HS-5 (cell line): ENCODE measurements around the gene KYNU.

Source experiments
- DNase-seq: peaks from one replicate; pipeline ENCODE4 v3.0.0-alpha.2; 2012; ENCODE audit warnings: low read depth

Gene KYNU

GRCh38 chr2:142966284-142966683 lies 88.8 kb downstream of the KYNU start:
- DNase-seq: no peak

GRCh38 chr2:142967060-142967459 lies 89.6 kb downstream of the KYNU start:
- DNase-seq: no peak

DNA sequence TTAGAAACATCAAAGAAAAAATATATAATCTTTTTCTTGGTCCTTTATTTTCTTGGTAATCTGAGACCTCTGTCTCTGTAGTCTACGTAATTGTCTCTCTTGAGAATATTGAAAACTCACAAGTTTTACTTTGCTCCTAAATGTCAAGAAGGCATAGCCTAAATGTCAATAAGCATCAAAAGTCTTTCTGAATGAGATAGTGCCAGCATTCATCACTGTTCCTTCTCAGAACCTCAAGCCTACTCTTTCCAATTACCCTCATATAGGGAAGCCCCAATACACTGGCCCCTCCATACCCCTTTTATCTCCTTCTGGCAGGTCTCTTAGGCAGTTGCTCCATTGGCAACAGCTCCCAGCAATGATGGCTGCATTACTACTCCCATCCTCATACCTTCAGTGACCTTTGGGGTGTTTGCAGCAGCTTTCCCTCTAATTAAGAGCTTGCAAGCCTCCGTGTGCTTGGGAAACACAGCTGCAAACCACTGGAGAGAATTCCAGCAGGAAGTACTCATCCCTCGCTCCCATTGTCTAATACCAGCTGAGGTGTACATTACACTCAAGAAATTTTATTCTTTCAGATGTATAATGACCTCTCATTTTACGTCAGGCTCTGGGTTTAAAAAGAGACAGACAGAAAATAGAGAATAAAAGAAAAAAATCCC lies 95.8 kb downstream of the KYNU start:
- no peak for DNase-seq

- DNase-seq: no peak
These were observed 96.4 kb downstream of the KYNU start for GRCh38 chr2:142973822-142974207.

DNA sequence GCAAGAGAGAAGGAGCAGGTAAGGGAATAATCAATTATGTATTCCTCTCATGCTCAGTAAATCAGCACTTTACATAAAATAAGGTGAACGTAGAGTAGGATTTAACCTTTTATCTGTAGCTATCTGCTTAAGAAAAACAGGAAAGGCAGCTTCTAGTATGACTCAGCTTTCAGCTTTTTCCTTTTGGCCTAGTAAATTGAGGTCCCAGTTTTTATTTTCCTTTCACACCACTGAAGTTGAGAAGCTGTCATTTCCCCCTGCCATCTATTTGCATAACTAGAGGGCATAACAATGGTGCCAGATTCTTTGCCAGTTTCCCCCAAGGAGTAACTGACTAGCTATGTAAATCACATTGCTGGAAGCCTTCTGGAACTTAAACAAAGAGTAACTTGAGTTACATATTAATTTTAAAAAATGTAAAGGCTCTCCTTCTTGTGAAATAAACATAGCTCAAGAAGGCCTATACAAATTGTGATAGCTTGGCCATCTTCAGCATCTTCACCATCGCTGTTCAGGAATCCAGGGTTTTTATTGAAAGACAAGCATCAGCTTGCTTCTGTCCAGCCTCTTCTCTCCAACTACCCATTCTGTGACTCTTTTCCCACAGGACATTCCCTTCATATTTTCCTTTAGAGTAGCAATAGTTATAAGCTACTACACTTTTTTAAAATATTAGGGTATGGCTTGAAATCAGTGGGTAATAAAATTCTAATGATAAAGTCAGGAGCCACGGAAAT lies 97.0 kb downstream of the KYNU start:
- no peak for DNase-seq

GRCh38 chr2:142975239-142975638 lies 97.8 kb downstream of the KYNU start:
- DNase-seq: no peak

GRCh38 chr2:142980246-142981068 lies 103.0 kb downstream of the KYNU start:
- peak; percentile 15 for DNase-seq

- no peak for DNase-seq
These were observed 103.6 kb downstream of the KYNU start for GRCh38 chr2:142981069-142981378.

GRCh38 chr2:142981756-142982155 lies 104.3 kb downstream of the KYNU start:
- no peak for DNase-seq

GRCh38 chr2:142983174-142983573 lies 105.7 kb downstream of the KYNU start:
- no peak for DNase-seq

GRCh38 chr2:142984657-142985056 lies 107.2 kb downstream of the KYNU start:
- DNase-seq: no peak

DNA sequence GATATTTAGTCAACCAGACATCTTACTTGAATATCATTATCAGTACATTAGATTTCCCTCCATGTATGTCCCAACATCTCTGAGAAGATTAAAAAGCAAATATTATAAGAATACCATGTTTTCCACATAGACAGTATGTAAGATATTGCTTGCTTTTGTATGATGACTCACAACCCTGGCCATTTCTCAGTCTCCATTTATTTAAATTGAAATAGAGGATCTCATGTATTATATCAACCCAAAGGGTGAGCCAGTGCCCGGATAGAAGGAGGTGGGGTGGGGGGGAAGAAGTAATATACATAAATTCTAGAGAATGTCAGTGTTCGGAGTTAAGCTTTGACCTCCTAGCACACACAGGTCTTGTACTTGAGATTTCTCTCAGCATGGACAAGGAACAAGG lies 109.6 kb downstream of the KYNU start:
- DNase-seq: no peak

GRCh38 chr2:142989273-142990204 lies 112.1 kb downstream of the KYNU start:
- DNase-seq: peak; percentile 23

GRCh38 chr2:142991295-142991694 lies 113.8 kb downstream of the KYNU start:
- DNase-seq: no peak

GRCh38 chr2:142992840-142993239 lies 115.4 kb downstream of the KYNU start:
- no peak for DNase-seq

GRCh38 chr2:142993771-142994170 lies 116.3 kb downstream of the KYNU start:
- no peak for DNase-seq

DNA sequence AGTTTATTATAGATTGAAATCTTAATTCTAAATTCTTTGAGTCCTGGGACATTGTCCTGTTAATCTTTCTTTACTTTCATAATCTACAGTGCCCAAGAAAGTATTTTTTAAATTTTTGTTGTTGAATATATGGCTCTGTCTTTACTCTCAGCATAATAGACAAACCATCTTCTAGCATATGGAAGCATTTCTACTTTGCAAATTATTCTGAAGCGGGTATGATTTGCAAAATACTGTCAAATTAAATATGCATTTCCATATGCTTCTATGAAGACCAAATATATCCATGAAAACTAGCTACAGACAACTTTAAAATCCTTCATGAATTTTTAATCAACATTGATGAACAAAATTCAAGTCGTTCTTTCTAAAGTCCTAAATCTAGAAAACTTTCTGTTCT lies 117.2 kb downstream of the KYNU start:
- DNase-seq: no peak

DNA sequence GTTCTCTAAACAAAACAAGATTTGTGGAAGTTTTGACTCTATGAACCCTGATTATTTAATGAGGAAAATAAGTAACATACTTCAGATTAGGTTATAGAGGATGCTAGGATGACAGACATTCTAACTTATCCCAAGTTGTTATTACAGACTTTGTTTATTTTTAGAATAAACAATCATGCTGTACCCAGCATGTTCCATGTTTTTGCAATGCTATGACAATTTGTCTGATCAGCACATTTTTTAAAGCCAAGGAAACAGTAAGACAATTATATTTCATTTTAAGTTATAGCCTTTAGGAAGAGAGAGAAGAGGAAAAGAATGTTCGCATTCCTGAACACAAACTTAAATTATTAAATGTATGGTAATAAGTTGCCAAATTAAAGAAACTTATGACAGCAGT lies 119.8 kb downstream of the KYNU start:
- DNase-seq: no peak

GRCh38 chr2:143000599-143000998 lies 123.1 kb downstream of the KYNU start:
- no peak for DNase-seq

DNA sequence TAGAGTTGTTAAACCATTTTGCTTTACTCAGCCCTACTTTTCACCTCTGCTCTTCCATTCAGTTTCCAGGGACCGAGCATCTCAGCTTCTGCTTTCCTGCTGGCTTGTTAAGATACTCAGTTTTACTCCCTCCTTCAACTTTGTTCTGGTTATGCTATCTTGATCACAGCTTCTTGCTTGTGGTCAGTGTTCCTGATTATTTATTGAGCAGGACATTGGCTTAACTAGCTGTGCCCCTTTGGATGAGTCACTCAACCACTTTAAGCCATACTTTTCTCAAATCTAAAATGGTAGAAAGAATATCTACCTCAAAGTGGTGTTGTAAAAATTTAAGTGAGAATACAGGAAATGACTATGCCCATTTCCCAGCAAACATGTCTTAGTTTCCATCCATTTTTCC lies 124.0 kb downstream of the KYNU start:
- no peak for DNase-seq

DNA sequence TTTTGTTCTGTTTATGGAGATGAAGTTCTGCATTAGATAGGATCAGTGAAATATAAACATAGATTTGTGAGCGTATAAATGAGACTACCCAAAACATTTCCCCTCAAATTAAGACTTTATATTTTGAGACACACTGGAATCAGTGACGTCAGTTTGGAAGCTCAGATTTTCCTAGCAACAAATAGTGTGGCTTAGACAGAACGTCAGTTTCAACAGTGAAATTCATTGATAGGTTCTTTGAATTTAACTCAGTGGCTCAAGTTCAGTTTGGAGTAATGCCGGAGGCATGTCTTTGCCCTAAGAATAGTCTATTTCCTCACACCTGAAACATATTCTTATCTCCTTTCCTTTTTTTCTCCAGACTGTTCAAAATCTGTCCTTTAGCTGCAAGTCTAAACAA lies 138.2 kb downstream of the KYNU start:
- no peak for DNase-seq

DNA sequence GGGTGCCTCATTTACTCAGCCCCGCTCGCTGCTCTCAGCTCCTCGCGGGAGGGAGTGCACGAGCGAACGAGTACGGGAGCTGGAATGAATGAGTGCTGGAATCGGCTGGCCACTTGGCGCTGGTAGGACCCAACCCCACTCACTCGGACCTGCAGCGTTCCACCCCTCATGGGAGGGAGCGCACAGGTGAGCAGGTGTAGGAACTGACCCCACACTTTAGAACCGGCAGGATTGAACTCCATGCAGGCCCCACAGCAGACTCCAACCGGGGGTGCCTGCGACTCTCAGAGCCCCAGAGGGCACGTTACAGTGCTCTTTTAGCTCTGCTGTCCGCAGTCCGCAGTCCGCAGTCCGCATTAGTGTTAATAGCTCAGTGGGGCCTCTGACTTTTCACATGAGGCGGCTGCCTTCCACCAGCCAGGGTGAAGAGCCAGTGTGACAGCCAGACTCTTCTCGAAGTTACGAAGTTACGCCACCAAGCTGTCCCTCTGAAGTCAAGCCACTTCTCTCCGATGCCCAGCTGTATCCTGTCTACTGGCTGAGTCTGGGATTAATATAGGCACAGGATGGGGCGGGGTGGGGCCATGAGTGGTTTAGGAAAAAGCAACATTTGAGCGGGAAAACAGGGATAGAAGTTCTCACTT lies 149.1 kb downstream of the KYNU start:
- no peak for DNase-seq
